ENCODE data around the gene SLC10A7.

The SLC10A7 gene

GRCh38 chr4:146495269-146495668 is 26.5 kb downstream of the SLC10A7 start:
- no peak for DNase-seq
- TF ChIP-seq EZH2 (optimal IDR thresholded peaks at IDR 0.05; ENCODE audit: low read depth, low read length) (no peak), EZH2phosphoT487 (IDR thresholded peaks at IDR 0.05; ENCODE audit: low read length) (no peak), CTCF (IDR thresholded peaks at IDR 0.05; ENCODE audit: low read length) (no peak)
- Histone ChIP-seq H3F3A (ENCODE audit: insufficient read depth, low read length) (no peaks in the 10 kb centered on the region), H3K79me2 (ENCODE audit: low read length) (no peaks in the 10 kb centered on the region), H3K4me2 (ENCODE audit: low read depth, low read length) (no peak overlapping the region), H3K4me1 (ENCODE audit: low read length) (no peaks in the 10 kb centered on the region), H3K9ac (ENCODE audit: low read length) (no peak overlapping the region), H3K4me3 (ENCODE audit: low read length) (no peak overlapping the region), H2AFZ (ENCODE audit: low read length) (no peak overlapping the region), H3K27ac (ENCODE audit: low read length) (no peak overlapping the region), H3K36me3 (replicated peaks; ENCODE audit: insufficient read depth, low read length) (no peaks in the 10 kb centered on the region; the same call in 1 of the 2 replicates), H4K20me1 (ENCODE audit: insufficient read depth, low read length) (no peaks in the 10 kb centered on the region), H3K9me3 (replicated peaks; ENCODE audit: insufficient read depth, low read length) (no peaks in the 10 kb centered on the region), H3K9me2 (replicated peaks; ENCODE audit: insufficient read depth, low read length) (no peaks in the 10 kb centered on the region), H3K27me3 (replicated peaks; ENCODE audit: insufficient read depth, low read length) (no peaks in the 10 kb centered on the region)

DNA sequence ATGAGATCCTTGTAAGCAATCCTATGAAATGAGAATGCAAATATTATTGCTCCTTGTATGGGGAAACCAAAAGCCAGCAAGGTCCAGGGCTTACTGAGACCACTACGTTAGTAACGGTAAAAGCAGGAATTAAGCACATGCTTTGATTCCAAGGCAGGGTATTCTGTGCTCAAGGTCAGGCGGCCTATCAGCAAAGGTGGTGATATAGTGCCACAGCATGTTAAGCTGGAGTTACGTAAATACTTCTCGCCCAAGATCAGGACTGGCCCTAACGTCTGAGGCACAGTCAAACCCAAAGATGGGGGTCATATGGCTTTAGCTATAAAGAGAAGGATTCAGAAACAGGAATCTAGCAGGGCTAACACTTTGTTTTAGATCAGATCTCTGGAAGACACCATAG is 27.6 kb downstream of the SLC10A7 start:
- Histone ChIP-seq H3K79me2 (ENCODE audit: low read length) (no peaks in the 10 kb centered on the region), H3K9me2 (replicated peaks; ENCODE audit: insufficient read depth, low read length) (no peaks in the 10 kb centered on the region), H3K4me1 (ENCODE audit: low read length) (no peaks in the 10 kb centered on the region), H2AFZ (ENCODE audit: low read length) (no peak overlapping the region), H3K9ac (ENCODE audit: low read length) (no peak overlapping the region), H3K27ac (ENCODE audit: low read length) (no peak overlapping the region), H3F3A (ENCODE audit: insufficient read depth, low read length) (no peaks in the 10 kb centered on the region), H3K36me3 (replicated peaks; ENCODE audit: insufficient read depth, low read length) (no peaks in the 10 kb centered on the region; the same call in 1 of the 2 replicates), H3K4me2 (ENCODE audit: low read depth, low read length) (no peak overlapping the region), H3K4me3 (ENCODE audit: low read length) (no peak overlapping the region), H3K9me3 (replicated peaks; ENCODE audit: insufficient read depth, low read length) (no peaks in the 10 kb centered on the region), H4K20me1 (ENCODE audit: insufficient read depth, low read length) (no peaks in the 10 kb centered on the region), H3K27me3 (replicated peaks; ENCODE audit: insufficient read depth, low read length) (no peaks in the 10 kb centered on the region)
- DNase-seq, result no peak
- no peak for TF ChIP-seq CTCF (IDR thresholded peaks at IDR 0.05; ENCODE audit: low read length)
- no peak for TF ChIP-seq EZH2 (optimal IDR thresholded peaks at IDR 0.05; ENCODE audit: low read depth, low read length)
- TF ChIP-seq EZH2phosphoT487 (IDR thresholded peaks at IDR 0.05; ENCODE audit: low read length), result no peak

- no peak for DNase-seq
- Histone ChIP-seq H3K9me3 (replicated peaks; ENCODE audit: insufficient read depth, low read length) (no peaks in the 10 kb centered on the region), H3K9me2 (replicated peaks; ENCODE audit: insufficient read depth, low read length) (no peaks in the 10 kb centered on the region), H3K4me3 (ENCODE audit: low read length) (no peak overlapping the region), H3K36me3 (replicated peaks; ENCODE audit: insufficient read depth, low read length) (no peaks in the 10 kb centered on the region; the same call in 1 of the 2 replicates), H3F3A (ENCODE audit: insufficient read depth, low read length) (no peaks in the 10 kb centered on the region), H3K9ac (ENCODE audit: low read length) (no peak overlapping the region), H3K4me1 (ENCODE audit: low read length) (no peaks in the 10 kb centered on the region), H3K4me2 (ENCODE audit: low read depth, low read length) (no peak overlapping the region), H3K27me3 (replicated peaks; ENCODE audit: insufficient read depth, low read length) (no peaks in the 10 kb centered on the region), H3K27ac (ENCODE audit: low read length) (no peak overlapping the region), H2AFZ (ENCODE audit: low read length) (no peak overlapping the region), H3K79me2 (ENCODE audit: low read length) (no peaks in the 10 kb centered on the region), H4K20me1 (ENCODE audit: insufficient read depth, low read length) (no peaks in the 10 kb centered on the region)
- TF ChIP-seq CTCF (IDR thresholded peaks at IDR 0.05; ENCODE audit: low read length) (no peak), EZH2phosphoT487 (IDR thresholded peaks at IDR 0.05; ENCODE audit: low read length) (no peak), EZH2 (optimal IDR thresholded peaks at IDR 0.05; ENCODE audit: low read depth, low read length) (no peak)
Observed at GRCh38 chr4:146490106-146490505, 31.6 kb downstream of the SLC10A7 start.
